Islet of Langerhans (tissue), 1 donor: ENCODE results near the gene CENPF.
"Not testable (repeated sequence)": the region's sequence is repeated elsewhere in the genome, so short reads cannot be mapped to it uniquely, and the experiment has no call there.

ENCODE experiments used
- FAIRE-seq: peaks from one replicate; lab custom pipeline; 2011; peaks lifted over from hg19 to GRCh38; lab: Jason Lieb, UNC

Gene CENPF

GRCh38 chr1:214584805-214585766 lies 17.9 kb upstream of the CENPF start:
- no peak for FAIRE-seq

- FAIRE-seq = no peak
Measured at GRCh38 chr1:214586621-214587020, 16.4 kb upstream of the CENPF start.

- FAIRE-seq = no peak
Measured at GRCh38 chr1:214587165-214587564, 15.8 kb upstream of the CENPF start.

- FAIRE-seq = no peak
Measured at GRCh38 chr1:214588963-214589597, 13.9 kb upstream of the CENPF start.

GRCh38 chr1:214590696-214591095 lies 12.3 kb upstream of the CENPF start:
- FAIRE-seq = no peak

GRCh38 chr1:214591918-214592317 lies 11.1 kb upstream of the CENPF start:
- FAIRE-seq = not testable (repeated sequence)

- FAIRE-seq = no peak
Measured at GRCh38 chr1:214593158-214593557, 9.8 kb upstream of the CENPF start.

GRCh38 chr1:214603819-214604252 lies 841 bp downstream of the CENPF start:
- FAIRE-seq = no peak

GRCh38 chr1:214604523-214604922 lies 1.5 kb downstream of the CENPF start:
- no peak for FAIRE-seq

GRCh38 chr1:214605484-214605883 lies 2.5 kb downstream of the CENPF start:
- not testable (repeated sequence) for FAIRE-seq

GRCh38 chr1:214605933-214606925 lies 3.2 kb downstream of the CENPF start:
- not testable (repeated sequence) for FAIRE-seq

GRCh38 chr1:214607492-214608215 lies 4.7 kb downstream of the CENPF start:
- FAIRE-seq = not testable (repeated sequence)

- not testable (repeated sequence) for FAIRE-seq
Measured at GRCh38 chr1:214608216-214608783, 5.3 kb downstream of the CENPF start.

- not testable (repeated sequence) for FAIRE-seq
Measured at GRCh38 chr1:214608817-214609216, 5.8 kb downstream of the CENPF start.

- no peak for FAIRE-seq
Measured at GRCh38 chr1:214609692-214610091, 6.7 kb downstream of the CENPF start.

GRCh38 chr1:214610136-214610535 lies 7.1 kb downstream of the CENPF start:
- FAIRE-seq = not testable (repeated sequence)

- FAIRE-seq = no peak
Measured at GRCh38 chr1:214615109-214615508, 12.1 kb downstream of the CENPF start.

GRCh38 chr1:214615871-214616270 lies 12.9 kb downstream of the CENPF start:
- no peak for FAIRE-seq

GRCh38 chr1:214617246-214617645 lies 14.3 kb downstream of the CENPF start:
- no peak for FAIRE-seq

GRCh38 chr1:214617843-214618242 lies 14.8 kb downstream of the CENPF start:
- no peak for FAIRE-seq

GRCh38 chr1:214621236-214621635 lies 18.2 kb downstream of the CENPF start:
- no peak for FAIRE-seq
